Endothelial cell of umbilical vein (primary cell): ENCODE measurements around the gene PCDH9. TPM values are rescaled to one million over a fixed set of nuclear protein-coding genes. Genes with fewer than 3 reads are reported as not detected.

ENCODE experiments used
- BruUV-seq: library from RNA; stranded (reverse); fragments of 400-500 nt; replicated peaks from 2 replicates; lab custom pipeline; 2021; lab: Mats Ljungman, UMichigan
- CTCF ChIA-PET: fragments of 300-600, 350-600 bp; sonication (Branson Sonifier 250); formaldehyde crosslinking; loops from one replicate; lab custom pipeline; 2021; ENCODE audit warnings: antibody characterized with exemption, inconsistent platforms; lab: Charles Lee
- POLR2A ChIA-PET: fragments of 300-600, 350-600 bp; sonication (Branson Sonifier 250); formaldehyde crosslinking; loops from one replicate; lab custom pipeline; 2021; ENCODE audit warnings: antibody characterized with exemption, inconsistent platforms; lab: Charles Lee
- DNase-seq: peaks from one replicate; pipeline ENCODE4 v3.0.0-alpha.2; 2011; ENCODE audit warnings: low read depth, low spot score
- FAIRE-seq: peaks from 2 replicates; lab custom pipeline; 2011; peaks lifted over from hg19 to GRCh38; lab: Jason Lieb, UNC
- H2AFZ ChIP-seq: 2 replicates; pipeline ENCODE4 v1.6.0; 2012; ENCODE audit warnings: low read depth, low read length, control low read depth, inconsistent platforms
- H3K27ac ChIP-seq: 2 replicates; pipeline ENCODE4 v1.5.1; 2011; ENCODE audit warnings: low read depth, mild to moderate bottlenecking, control low read depth, low read length, moderate library complexity; ENCODE audit not compliant: insufficient read depth
- H3K27me3 ChIP-seq, 2 experiments: 2 replicates each; pipeline versions ENCODE4 v1.6.0 to v1.6.1; 2011; ENCODE audit warnings: low read length in 2 of 2, mixed read lengths in 1 of 2; ENCODE audit not compliant: control insufficient read depth in 2 of 2, insufficient read depth in 2 of 2
- H3K36me3 ChIP-seq, 2 experiments: 2 replicates in 1 of 2; 3 replicates in 1 of 2; pipeline ENCODE4 v1.5.1; 2011; ENCODE audit warnings: low read length in 2 of 2, mild to moderate bottlenecking in 1 of 2, moderate library complexity in 1 of 2; ENCODE audit not compliant: control insufficient read depth in 2 of 2, insufficient read depth in 2 of 2; ENCODE audit errors: extremely low read depth in 1 of 2
- H3K4me1 ChIP-seq: 3 replicates; pipeline ENCODE4 v1.5.1; 2011; ENCODE audit warnings: mild to moderate bottlenecking, low read length; ENCODE audit not compliant: control insufficient read depth, insufficient read depth; ENCODE audit errors: extremely low read depth
- H3K4me2 ChIP-seq: 2 replicates; pipeline ENCODE4 v1.6.1; 2011; ENCODE audit warnings: low read length, control low read depth, mixed read lengths; ENCODE audit not compliant: insufficient read depth
- H3K4me3 ChIP-seq, 3 experiments: fragments of 200-600 bp in 1 of 3; sonication (generic), shearing (Covaris generic) in 1 of 3; replicated peaks in 1 of 3; 2 replicates each; pipeline ENCODE4 v1.5.1; 2011 to 2016; ENCODE audit warnings: control low read depth in 3 of 3, low read length in 3 of 3, mild to moderate bottlenecking in 2 of 3, inconsistent platforms in 1 of 3, low read depth in 1 of 3, moderate library complexity in 1 of 3; ENCODE audit not compliant: insufficient read depth in 1 of 3
- H3K79me2 ChIP-seq: 2 replicates; pipeline ENCODE4 v1.6.0; 2012; ENCODE audit warnings: low read length, inconsistent platforms; ENCODE audit not compliant: control insufficient read depth, insufficient read depth
- H3K9ac ChIP-seq: replicated peaks from 2 replicates; pipeline ENCODE3; 2011; ENCODE audit warnings: low read length, control low read depth; ENCODE audit not compliant: insufficient read depth; ENCODE audit errors: extremely low read depth
- H3K9me1 ChIP-seq: replicated peaks from 3 replicates; pipeline ENCODE4 v1.6.0; 2011; ENCODE audit warnings: mild to moderate bottlenecking, low read length; ENCODE audit not compliant: control insufficient read depth, insufficient read depth; ENCODE audit errors: extremely low read depth
- H3K9me3 ChIP-seq: replicated peaks from 2 replicates; pipeline ENCODE4 v1.5.1; 2012; ENCODE audit warnings: low read length, inconsistent platforms; ENCODE audit not compliant: control insufficient read depth, insufficient read depth
- H4K20me1 ChIP-seq: replicated peaks from 2 replicates; pipeline ENCODE3; 2011; ENCODE audit warnings: mild to moderate bottlenecking, low read length; ENCODE audit not compliant: control insufficient read depth, insufficient read depth; ENCODE audit errors: extremely low read depth
- CTCF ChIP-seq, 2 donors: IDR thresholded peaks; 1 replicate in 1 of 2; 2 replicates in 1 of 2; pipeline ENCODE4 v1.5.1; 2011; ENCODE audit warnings: low read length in 2 of 2, mild to moderate bottlenecking in 2 of 2, moderate library complexity in 2 of 2, control low read depth in 1 of 2, inconsistent platforms in 1 of 2, low read depth in 1 of 2; ENCODE audit not compliant: insufficient read depth in 1 of 2; ENCODE audit errors: extremely low read depth in 1 of 2
- EZH2 ChIP-seq: IDR thresholded peaks from 2 replicates; pipeline ENCODE4 v1.6.1; 2012; ENCODE audit warnings: borderline replicate concordance, low read depth, mild to moderate bottlenecking, moderate library complexity, low read length, inconsistent platforms; ENCODE audit not compliant: severe bottlenecking
- FOS ChIP-seq: IDR thresholded peaks from 2 replicates; pipeline ENCODE4 v1.6.1; 2011; ENCODE audit warnings: mild to moderate bottlenecking, low read length, moderate library complexity, borderline replicate concordance; ENCODE audit not compliant: insufficient read depth
- GATA2 ChIP-seq: IDR thresholded peaks from 2 replicates; pipeline ENCODE4 v1.7.0; 2011; ENCODE audit warnings: low read depth, mild to moderate bottlenecking, moderate library complexity, mixed read lengths, low read length; ENCODE audit not compliant: insufficient read length, insufficient read depth
- JUN ChIP-seq: IDR thresholded peaks from 2 replicates; pipeline ENCODE4 v1.6.1; 2011; ENCODE audit warnings: borderline replicate concordance, low read depth; ENCODE audit not compliant: insufficient read length, insufficient read depth
- MAX ChIP-seq: IDR thresholded peaks from 2 replicates; pipeline ENCODE4 v1.6.1; 2011; ENCODE audit not compliant: insufficient read depth, insufficient read length
- MYC ChIP-seq: IDR thresholded peaks from one replicate; pipeline ENCODE4 v1.6.1; 2011; ENCODE audit warnings: mild to moderate bottlenecking, low read depth, low read length
- POLR2A ChIP-seq: IDR thresholded peaks from 2 replicates; pipeline ENCODE4 v1.6.1; 2012; ENCODE audit warnings: low read depth, mild to moderate bottlenecking, control low read depth, low read length
- POLR2AphosphoS5 ChIP-seq: IDR thresholded peaks from 2 replicates; pipeline ENCODE4 v1.6.1; 2012; ENCODE audit warnings: low read depth, mild to moderate bottlenecking, control low read depth, low read length, moderate library complexity; ENCODE audit not compliant: insufficient read depth
- dilution Hi-C: fragments of 300-500 bp; cut with MboI; formaldehyde crosslinking; loops from one replicate; pipeline ENCODE4 v1.15.0; 2019; ENCODE audit warnings: low sequenced_read_pairs; ENCODE audit not compliant: extremely low pct_ligation_motif_present
- intact Hi-C: fragments of 100-400 bp; cut with micrococcal nuclease; formaldehyde crosslinking; loops from one replicate; pipeline ENCODE4 v1.10.0; 2022
- polyA plus RNA-seq, 4 experiments: library from polyadenylated mRNA; depleted of rRNA in 3 of 4; stranded (reverse) in 3 of 4; unstranded in 1 of 4; fragments of >200 nt; gene quantifications; 2 replicates each; pipeline versions ENCODE4 v1.2.1 to v1.2.3, GENCODE V29; 2011 to 2012; ENCODE audit warnings: missing spikeins in 1 of 4
- total RNA-seq: library from RNA; stranded (reverse); gene quantifications from 2 replicates; pipeline ENCODE4 v1.2.3, GENCODE V29; 2021

Gene PCDH9
- total and polyA plus RNA-seq, 2 donors (not counting 3 experiments of a cell fraction or from before 2014, with no cell fraction given): 1.1 to 5.2 TPM

GRCh38 chr13:66745307-66745706, 484.8 kb downstream of the PCDH9 start:
- no TSS peak for BruUV-seq
- POLR2A ChIA-PET: no interaction called here
- Histone ChIP-seq H3K9ac (no peak overlapping the region), H2AFZ (no peak overlapping the region), H4K20me1 (no peaks in the 10 kb centered on the region), H3K27ac (no peak overlapping the region), H3K9me1 (no peaks in the 10 kb centered on the region), H3K36me3 (no peaks in the 10 kb centered on the region), H3K79me2 (no peaks in the 10 kb centered on the region), H3K4me1 (no peaks in the 10 kb centered on the region), H3K4me3 (no peak overlapping the region), H3K27me3 (no peaks in the 10 kb centered on the region), H3K9me3 (no peaks in the 10 kb centered on the region), H3K4me2 (no peak overlapping the region)
- dilution Hi-C loops (no loop called here), intact Hi-C loops (no loop called here)
- FAIRE-seq: no peak
- TF ChIP-seq POLR2AphosphoS5 (no peak), EZH2 (no peak), FOS (no peak), MAX (no peak), POLR2A (no peak), CTCF (IDR thresholded peaks at IDR 0.05; ENCODE audit: extremely low read depth in 1 of 2, insufficient read depth in 1 of 2, low read depth in 1 of 2, low read length in 2 of 2) (no peak), JUN (no peak), MYC (no peak), GATA2 (no peak)
- CTCF ChIA-PET: interaction anchor here (1.8 kb wide), 1 partner anchor 127 kb away, joined by 5 read pairs; no protein-coding TSS in a partner anchor
- no peak for DNase-seq
